ENCODE results near the gene B4GALNT2.

Gene B4GALNT2

DNA sequence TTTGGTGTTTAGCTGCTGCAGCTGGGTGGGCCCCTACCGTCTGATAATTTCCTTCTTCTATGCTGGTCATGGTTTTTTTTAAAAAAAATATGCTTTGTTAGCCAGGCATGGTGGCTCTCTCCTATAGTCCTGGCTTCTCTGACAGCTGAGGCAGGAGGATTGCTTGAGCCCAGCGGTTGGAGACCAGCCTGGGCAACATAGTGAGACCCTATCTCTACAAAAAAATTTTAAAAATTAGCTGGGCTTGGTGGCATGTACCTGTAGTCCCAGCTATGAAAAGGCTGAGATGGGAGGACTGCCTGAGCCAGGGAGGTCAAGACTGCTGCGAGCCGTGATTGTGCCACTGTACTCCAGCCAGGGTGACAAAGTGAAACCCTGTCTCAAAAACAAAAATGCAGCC is 19.4 kb downstream of the B4GALNT2 start:
- TF ChIP-seq GATA3 (IDR thresholded peaks at IDR 0.05; ENCODE audit: low read depth, low read length), result no peak

DNA sequence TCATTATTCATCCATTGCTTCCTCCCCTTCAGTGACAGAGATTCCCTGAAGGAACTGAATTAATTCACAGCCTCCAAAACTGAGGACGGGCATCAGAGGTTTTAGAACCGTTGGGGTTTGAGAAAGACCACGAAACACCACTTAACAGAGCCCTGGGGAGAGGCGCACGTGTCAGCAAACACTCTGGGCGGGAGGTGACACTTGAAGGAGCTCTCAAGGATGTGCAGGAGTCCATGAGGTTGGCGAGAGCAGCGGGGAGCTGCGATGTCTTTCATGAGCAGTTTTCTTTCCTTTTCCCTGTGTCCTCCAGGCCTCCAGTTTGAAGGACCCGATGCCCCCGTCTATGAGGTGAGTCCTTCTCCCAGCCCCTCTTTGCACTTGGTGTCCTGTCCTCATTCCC is 23.7 kb downstream of the B4GALNT2 start:
- TF ChIP-seq GATA3 (IDR thresholded peaks at IDR 0.05; ENCODE audit: low read depth, low read length) (no peak), GATA2 (IDR thresholded peaks at IDR 0.05; ENCODE audit: low read depth, low read length) (no peak)

DNA sequence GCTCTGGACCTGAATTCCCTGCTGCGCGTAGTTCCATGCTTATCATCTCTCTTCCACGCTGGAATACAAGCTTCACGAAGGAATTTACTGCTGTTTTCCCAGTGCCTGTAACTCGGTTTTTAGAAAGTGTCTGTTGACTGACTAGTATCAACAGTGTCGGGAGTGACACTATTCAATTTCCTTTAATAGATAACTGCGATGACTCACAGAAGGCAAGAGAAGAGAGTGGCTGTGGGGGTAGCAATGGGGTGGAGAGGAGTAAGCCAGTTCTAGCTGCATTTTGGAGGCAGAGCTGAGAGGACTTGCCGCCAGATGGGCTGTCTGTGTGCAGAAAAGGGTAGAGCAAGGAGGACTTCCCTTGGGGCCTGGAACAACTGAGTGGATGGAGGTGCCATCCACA is 25.2 kb downstream of the B4GALNT2 start:
- TF ChIP-seq GATA3 (IDR thresholded peaks at IDR 0.05; ENCODE audit: low read depth, low read length) (no peak), GATA2 (IDR thresholded peaks at IDR 0.05; ENCODE audit: low read depth, low read length) (no peak)

GRCh38 chr17:49162866-49163265 is 30.3 kb downstream of the B4GALNT2 start:
- TF ChIP-seq GATA2 (IDR thresholded peaks at IDR 0.05; ENCODE audit: low read depth, low read length) (no peak), GATA3 (IDR thresholded peaks at IDR 0.05; ENCODE audit: low read depth, low read length) (no peak)

- TF ChIP-seq GATA2 (IDR thresholded peaks at IDR 0.05; ENCODE audit: low read depth, low read length) (no peak), GATA3 (IDR thresholded peaks at IDR 0.05; ENCODE audit: low read depth, low read length) (no peak)
Measured at GRCh38 chr17:49165143-49165542, 32.6 kb downstream of the B4GALNT2 start.

GRCh38 chr17:49168706-49169105 is 36.1 kb downstream of the B4GALNT2 start:
- TF ChIP-seq GATA3 (IDR thresholded peaks at IDR 0.05; ENCODE audit: low read depth, low read length) (no peak), GATA2 (IDR thresholded peaks at IDR 0.05; ENCODE audit: low read depth, low read length) (no peak)

GRCh38 chr17:49170216-49170615 is 37.6 kb downstream of the B4GALNT2 start:
- TF ChIP-seq GATA2 (IDR thresholded peaks at IDR 0.05; ENCODE audit: low read depth, low read length), result no peak
- no peak for TF ChIP-seq GATA3 (IDR thresholded peaks at IDR 0.05; ENCODE audit: low read depth, low read length)

DNA sequence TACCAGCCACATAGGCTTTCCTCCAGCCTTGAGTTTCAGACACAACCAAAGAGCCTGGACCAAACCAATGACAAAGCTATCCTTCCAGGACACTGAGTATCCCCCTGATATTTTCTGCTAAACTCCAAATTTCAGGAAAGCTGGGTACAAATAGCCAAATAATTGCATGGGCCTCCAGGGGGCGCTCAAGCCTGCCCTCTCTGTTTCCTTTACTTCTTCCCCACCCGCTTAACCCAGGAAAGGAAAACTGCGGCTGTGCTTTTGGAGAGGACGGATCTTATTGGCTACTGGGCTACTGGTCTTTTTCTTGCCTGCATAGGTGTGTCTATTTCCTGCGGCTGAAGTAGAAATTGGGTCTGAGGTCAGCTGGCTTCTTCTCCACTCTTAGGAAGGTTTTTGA is 47.7 kb downstream of the B4GALNT2 start:
- no peak for TF ChIP-seq GATA3 (IDR thresholded peaks at IDR 0.05; ENCODE audit: low read depth, low read length)

GRCh38 chr17:49180998-49181635 is 48.5 kb downstream of the B4GALNT2 start:
- TF ChIP-seq GATA3 (IDR thresholded peaks at IDR 0.05; ENCODE audit: low read depth, low read length) (no peak), GATA2 (IDR thresholded peaks at IDR 0.05; ENCODE audit: low read depth, low read length) (no peak)

DNA sequence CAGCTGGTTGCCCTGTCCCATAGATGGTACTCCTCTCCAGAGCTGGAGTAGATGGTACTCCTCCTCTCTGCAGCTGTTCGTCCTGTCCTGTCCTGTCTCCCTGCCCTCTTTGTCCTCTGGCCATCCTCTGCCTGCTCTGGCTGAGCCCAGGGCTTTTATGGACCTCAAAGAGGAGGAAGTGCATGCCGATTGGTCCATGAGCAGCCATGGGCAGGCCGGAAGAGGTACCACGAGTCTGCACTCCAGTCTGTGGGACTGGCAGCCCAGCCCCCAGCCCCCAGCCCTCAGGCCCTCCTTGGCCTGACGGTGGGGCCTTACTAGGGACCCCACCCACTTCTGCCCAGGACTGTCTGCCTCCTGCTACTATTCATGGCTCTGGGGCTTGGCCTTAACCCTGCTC is 50.8 kb downstream of the B4GALNT2 start:
- TF ChIP-seq GATA2 (IDR thresholded peaks at IDR 0.05; ENCODE audit: low read depth, low read length) (no peak), GATA3 (IDR thresholded peaks at IDR 0.05; ENCODE audit: low read depth, low read length) (no peak)

GRCh38 chr17:49183801-49184200 is 51.2 kb downstream of the B4GALNT2 start:
- TF ChIP-seq GATA2 (IDR thresholded peaks at IDR 0.05; ENCODE audit: low read depth, low read length) (no peak), GATA3 (IDR thresholded peaks at IDR 0.05; ENCODE audit: low read depth, low read length) (no peak)

DNA sequence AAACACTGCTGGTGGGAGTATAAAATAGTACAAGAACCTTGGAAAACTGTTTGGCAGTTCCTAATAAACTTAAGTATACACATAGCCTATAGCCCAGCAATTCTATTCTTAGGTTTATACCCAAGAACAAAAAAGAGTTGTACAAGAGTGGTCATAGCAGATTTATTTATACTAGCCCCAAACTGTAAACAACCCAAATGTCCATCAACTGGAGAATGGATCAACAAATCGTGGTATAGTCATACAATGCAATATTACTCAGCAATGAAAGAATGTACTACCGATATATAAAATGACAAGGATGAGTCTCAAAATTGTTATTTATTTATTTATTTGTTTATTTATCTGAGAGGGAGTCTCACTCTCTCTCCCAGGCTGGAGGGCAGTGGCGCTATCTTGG is 54.7 kb downstream of the B4GALNT2 start:
- no peak for TF ChIP-seq GATA3 (IDR thresholded peaks at IDR 0.05; ENCODE audit: low read depth, low read length)
- TF ChIP-seq GATA2 (IDR thresholded peaks at IDR 0.05; ENCODE audit: low read depth, low read length), result no peak

DNA sequence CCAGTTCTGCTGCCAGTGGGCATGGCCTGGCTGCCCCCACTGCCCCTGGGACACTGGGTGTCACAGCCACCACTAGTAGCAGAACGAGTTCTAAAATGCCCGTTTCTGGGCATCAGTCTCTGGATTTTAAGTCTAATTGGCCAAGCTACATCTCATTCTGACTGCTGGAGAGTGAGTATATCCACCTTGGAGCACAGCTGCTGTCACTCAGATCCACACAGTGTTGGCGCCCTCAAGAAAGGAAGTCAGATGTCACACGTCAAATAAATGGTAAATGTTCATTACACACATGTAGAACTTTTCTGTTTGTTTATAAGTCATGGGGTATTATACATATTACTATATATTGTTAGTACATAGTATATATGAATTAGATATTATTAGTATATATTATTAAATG is 58.4 kb downstream of the B4GALNT2 start:
- TF ChIP-seq GATA2 (IDR thresholded peaks at IDR 0.05; ENCODE audit: low read depth, low read length) (no peak), GATA3 (IDR thresholded peaks at IDR 0.05; ENCODE audit: low read depth, low read length) (no peak)

DNA sequence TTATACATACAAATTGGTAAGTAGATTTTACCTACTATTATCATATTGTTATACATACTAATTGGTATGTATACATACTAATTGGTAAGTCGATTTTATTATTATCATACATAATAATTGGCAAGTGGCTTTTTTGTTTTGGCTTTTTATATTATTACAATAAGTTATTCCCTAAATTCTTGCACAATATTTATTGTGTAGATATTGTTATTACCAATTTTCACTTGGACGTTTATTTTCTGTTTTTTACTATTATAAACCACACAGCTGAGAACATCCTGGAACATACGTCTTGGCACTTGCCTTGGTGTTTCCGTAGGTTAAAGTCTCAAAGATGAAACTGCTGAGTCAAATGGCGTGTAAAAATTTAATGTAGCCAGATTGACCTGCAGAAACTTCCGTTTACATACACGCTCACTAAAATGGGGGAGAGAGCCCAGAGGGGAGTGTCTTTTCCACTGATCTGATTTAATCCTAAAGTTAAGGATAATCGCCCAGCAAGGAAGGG is 58.9 kb downstream of the B4GALNT2 start:
- TF ChIP-seq GATA3 (IDR thresholded peaks at IDR 0.05; ENCODE audit: low read depth, low read length), result no peak
- peak; percentile 40; the same call in 1 of the 2 replicates for TF ChIP-seq GATA2 (IDR thresholded peaks at IDR 0.05; ENCODE audit: low read depth, low read length)

- TF ChIP-seq GATA2 (IDR thresholded peaks at IDR 0.05; ENCODE audit: low read depth, low read length) (peak; percentile 13; the same call in 1 of the 2 replicates), GATA3 (IDR thresholded peaks at IDR 0.05; ENCODE audit: low read depth, low read length) (no peak)
Measured at GRCh38 chr17:49191917-49192741, 59.6 kb downstream of the B4GALNT2 start.
